Measurements from ENCODE around the gene PFAS. TPM values are rescaled to one million over a fixed set of nuclear protein-coding genes. Genes with fewer than 3 reads are reported as not detected.

PFAS gene
- total and polyA plus RNA-seq, 10 of the 15 experiments (the other 5 are each of a cell fraction or from before 2014, with no cell fraction given), result 13.9 to 122 (median 47.2) TPM

DNA sequence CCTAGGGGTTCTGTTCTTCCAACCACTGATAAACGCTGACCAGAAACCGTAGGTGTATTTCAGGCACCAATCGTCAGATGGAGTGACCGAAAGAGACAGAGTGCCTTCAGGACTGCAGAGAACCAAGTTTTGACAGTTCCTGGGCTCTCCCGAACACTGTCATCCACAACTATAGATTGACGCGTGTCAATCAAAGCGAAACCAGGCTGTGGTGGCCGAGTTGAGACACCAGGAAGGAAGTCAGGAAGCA, 26.8 kb upstream of the PFAS start (continued):
- TF ChIP-seq ZBTB40 (IDR thresholded peaks at IDR 0.05; ENCODE audit: borderline replicate concordance) (no peak), EP300 (IDR thresholded peaks at IDR 0.05; ENCODE audit: borderline replicate concordance in 1 of 2, control insufficient read depth in 1 of 2, low read depth in 2 of 2, low read length in 2 of 2) (0 out of 4 replicates have a peak, but pooled peaks of 1 of the 2 experiments have one; percentile 23), NFYB (IDR thresholded peaks at IDR 0.05; ENCODE audit: insufficient read depth, low read depth, low read length) (no peak), TARDBP (IDR thresholded peaks at IDR 0.05; ENCODE audit: borderline replicate concordance) (no peak), NFYA (IDR thresholded peaks at IDR 0.05; ENCODE audit: borderline replicate concordance, low read depth, low read length) (no peak), YBX1 (IDR thresholded peaks at IDR 0.05) (no peak), SMAD1 (IDR thresholded peaks at IDR 0.05; ENCODE audit: low read depth, partially characterized antibody) (no peak), HDAC2 (IDR thresholded peaks at IDR 0.05) (no peak), SP1 (IDR thresholded peaks at IDR 0.05; ENCODE audit: low read depth, low read length) (no peak), ZNF592 (IDR thresholded peaks at IDR 0.05) (no peak), BCLAF1 (IDR thresholded peaks at IDR 0.05) (no peak), NR2F1 (conservative IDR thresholded peaks at IDR 0.05) (no peak), HDAC6 (IDR thresholded peaks at IDR 0.05; ENCODE audit: unreplicated experiment) (no peak), MTA3 (IDR thresholded peaks at IDR 0.05; ENCODE audit: borderline replicate concordance, low read length) (no peak; the same call in 1 of the 2 replicates), NBN (IDR thresholded peaks at IDR 0.05) (0 out of 2 replicates have a peak, but pooled peaks have one; percentile 9), ZNF217 (IDR thresholded peaks at IDR 0.05) (no peak), STAT3 (IDR thresholded peaks at IDR 0.05; ENCODE audit: low read depth, low read length) (no peak), ZNF24 (IDR thresholded peaks at IDR 0.05) (no peak)
- TF ChIP-seq, protein P1, sequence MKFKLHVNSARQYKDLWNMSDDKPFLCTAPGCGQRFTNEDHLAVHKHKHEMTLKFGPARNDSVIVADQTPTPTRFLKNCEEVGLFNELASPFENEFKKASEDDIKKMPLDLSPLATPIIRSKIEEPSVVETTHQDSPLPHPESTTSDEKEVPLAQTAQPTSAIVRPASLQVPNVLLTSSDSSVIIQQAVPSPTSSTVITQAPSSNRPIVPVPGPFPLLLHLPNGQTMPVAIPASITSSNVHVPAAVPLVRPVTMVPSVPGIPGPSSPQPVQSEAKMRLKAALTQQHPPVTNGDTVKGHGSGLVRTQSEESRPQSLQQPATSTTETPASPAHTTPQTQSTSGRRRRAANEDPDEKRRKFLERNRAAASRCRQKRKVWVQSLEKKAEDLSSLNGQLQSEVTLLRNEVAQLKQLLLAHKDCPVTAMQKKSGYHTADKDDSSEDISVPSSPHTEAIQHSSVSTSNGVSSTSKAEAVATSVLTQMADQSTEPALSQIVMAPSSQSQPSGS (IDR thresholded peaks at IDR 0.05; ENCODE audit: low read length), result no peak

Measured in GM12878 (cell line).